Retinal pigment epithelial cell (primary cell): ENCODE results near the gene HPCA.
A peak's percentile ranks its signal among the peaks of the same experiment; 100 is the strongest.

Source experiments
- DNase-seq: peaks from one replicate; pipeline ENCODE4 v3.0.0-alpha.2; 2010; ENCODE audit warnings: low read depth
- H3K4me3 ChIP-seq: 2 replicates; pipeline ENCODE4 v1.5.1; 2011; ENCODE audit warnings: mild to moderate bottlenecking, low read length, control low read depth, moderate library complexity
- TF ChIP-seq, protein P1 (sequence below): conservative IDR thresholded peaks from 2 replicates; pipeline ENCODE4 v1.5.1; 2011; ENCODE audit warnings: low read depth, low read length, control low read depth, inconsistent platforms

The HPCA gene

DNA sequence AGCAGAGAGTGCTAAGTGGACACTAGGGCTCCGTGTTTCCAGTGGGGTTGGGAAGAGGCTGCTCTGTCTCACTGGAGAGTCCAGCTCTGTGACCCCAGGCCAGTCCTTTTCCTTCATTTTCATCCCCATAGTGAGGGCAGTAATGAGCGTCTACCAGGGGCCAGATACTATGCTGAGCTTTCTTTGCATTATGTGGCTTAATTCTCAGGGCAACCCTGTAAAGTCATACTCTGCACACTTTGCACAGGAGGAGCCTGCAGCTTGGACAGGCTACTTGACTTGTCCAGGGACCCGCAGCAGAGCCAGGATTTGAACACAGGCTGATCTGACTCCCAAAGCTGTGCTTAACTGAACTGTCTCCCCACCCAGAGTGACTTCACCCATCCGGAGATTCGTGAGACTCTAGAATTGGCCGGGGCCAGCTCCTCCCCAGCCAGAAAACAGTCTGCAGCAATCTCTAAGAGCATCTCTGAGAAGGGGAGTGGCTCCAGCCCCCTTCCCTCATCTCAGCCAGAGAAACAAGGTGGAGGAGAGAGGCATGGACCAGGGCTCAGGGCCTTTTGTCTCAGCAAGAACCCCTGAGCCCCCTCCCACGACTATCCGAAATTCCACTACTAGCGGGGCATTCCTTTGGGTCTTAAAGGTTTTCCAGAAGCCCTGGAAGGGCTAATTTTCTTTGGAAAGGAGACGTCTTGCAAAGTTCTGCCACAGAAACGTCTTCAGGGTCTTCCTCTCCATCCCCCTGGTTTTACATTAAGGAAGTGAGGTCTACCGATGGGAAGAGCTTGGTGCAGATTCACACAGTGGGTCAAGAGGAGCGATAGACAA, 14.7 kb upstream of the HPCA start:
- H3K4me3 ChIP-seq = peak overlapping the region; percentile 45
- DNase-seq = no peak
- TF ChIP-seq, protein P1, sequence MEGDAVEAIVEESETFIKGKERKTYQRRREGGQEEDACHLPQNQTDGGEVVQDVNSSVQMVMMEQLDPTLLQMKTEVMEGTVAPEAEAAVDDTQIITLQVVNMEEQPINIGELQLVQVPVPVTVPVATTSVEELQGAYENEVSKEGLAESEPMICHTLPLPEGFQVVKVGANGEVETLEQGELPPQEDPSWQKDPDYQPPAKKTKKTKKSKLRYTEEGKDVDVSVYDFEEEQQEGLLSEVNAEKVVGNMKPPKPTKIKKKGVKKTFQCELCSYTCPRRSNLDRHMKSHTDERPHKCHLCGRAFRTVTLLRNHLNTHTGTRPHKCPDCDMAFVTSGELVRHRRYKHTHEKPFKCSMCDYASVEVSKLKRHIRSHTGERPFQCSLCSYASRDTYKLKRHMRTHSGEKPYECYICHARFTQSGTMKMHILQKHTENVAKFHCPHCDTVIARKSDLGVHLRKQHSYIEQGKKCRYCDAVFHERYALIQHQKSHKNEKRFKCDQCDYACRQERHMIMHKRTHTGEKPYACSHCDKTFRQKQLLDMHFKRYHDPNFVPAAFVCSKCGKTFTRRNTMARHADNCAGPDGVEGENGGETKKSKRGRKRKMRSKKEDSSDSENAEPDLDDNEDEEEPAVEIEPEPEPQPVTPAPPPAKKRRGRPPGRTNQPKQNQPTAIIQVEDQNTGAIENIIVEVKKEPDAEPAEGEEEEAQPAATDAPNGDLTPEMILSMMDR = no peak

DNA sequence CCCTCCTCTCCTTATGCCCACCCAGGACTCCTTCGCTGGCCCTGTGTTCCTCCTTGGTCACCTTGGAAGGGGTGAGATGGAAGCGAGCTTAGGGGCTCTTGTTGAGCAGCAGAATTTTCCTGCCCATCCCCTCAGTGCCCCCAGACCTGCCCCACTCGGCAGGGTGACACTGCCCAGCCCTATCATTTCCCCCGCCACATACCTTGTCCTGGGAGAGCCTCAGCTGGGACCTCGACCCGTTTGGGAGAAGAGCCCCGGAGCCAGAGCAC, 14.2 kb upstream of the HPCA start:
- no peak for DNase-seq
- no peak overlapping the region for H3K4me3 ChIP-seq
- TF ChIP-seq, protein P1 = no peak

DNA sequence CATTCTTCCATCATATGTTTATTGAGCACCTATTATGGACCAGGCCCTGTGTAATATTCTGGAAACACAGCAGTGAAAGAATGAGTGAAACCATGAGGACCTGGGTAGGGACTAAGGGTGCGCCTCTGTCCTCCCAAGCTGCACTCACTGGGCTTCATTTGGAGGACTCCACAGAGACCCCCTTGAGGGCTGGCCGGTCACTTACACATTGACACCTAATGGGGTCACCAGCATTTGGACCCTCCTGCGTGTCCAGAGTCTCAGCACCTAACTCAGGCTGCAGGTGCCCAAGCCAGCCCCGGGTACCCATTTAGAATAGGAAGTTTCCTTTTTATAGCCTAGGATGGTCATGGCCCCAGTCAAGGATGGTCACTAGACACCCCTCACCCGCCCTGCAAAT, 12.8 kb upstream of the HPCA start:
- TF ChIP-seq, protein P1 = no peak
- H3K4me3 ChIP-seq = no peak overlapping the region
- no peak for DNase-seq

- H3K4me3 ChIP-seq = no peak overlapping the region
- TF ChIP-seq, protein P1 = no peak
- no peak for DNase-seq
These were observed 11.2 kb upstream of the HPCA start for GRCh38 chr1:32874860-32875752.

GRCh38 chr1:32876341-32877210, 9.7 kb upstream of the HPCA start:
- DNase-seq = no peak
- TF ChIP-seq, protein P1 = peak; percentile 96
- no peak overlapping the region for H3K4me3 ChIP-seq

DNA sequence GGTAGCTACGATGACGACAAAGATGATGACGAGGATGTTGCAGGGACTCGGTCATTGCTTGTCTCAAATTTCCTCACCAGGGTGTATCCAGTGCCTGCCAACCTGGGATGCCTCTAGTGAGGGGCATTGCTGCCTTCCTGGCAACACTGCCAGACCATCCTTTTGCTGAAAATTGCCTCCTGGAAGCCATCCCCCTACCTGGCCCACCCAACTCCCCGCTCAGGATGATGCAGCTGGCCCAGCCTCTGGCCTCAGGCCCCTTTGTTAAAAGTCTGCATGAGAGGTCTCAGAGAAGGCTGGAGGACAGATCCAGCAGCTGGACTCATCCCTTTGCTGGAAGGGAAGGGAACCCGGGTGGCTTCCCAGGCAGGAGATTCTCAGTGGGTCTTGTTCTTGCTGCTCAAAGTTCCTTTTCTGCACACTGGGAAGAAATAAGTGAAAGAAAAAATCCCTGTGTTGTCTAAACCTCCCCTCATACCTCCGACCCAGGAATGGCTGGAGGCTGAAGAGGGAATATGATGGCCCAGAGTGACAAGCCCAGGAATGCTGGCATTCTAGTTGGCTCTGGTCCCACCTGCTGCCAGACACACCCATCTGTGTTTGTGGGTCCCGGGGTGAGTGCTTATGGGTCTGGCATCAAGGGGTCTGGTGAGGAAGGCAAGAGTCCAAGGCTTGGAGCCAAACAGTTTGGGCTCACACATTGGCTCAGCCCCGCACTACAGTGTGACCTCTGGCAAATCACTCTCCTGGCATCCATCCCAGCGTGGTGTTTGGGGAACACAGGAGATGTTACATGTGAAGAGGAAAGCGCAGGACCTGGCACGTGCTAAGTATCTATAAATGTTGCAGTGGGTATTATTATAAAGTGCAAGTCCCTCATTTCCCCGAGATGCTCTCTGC, 8.8 kb upstream of the HPCA start:
- no peak overlapping the region for H3K4me3 ChIP-seq
- no peak for DNase-seq
- TF ChIP-seq, protein P1 = no peak
